Activated CD4-positive, alpha-beta T cell treated with anti-CD3 and anti-CD28 coated beads for 36 hours (primary cell): Measurements from ENCODE around the gene ERICH2. TPM values are rescaled to one million over a fixed set of nuclear protein-coding genes. Genes with fewer than 3 reads are reported as not detected.
A peak's percentile ranks its signal among the peaks of the same experiment; 100 is the strongest.

Experiments used
- ATAC-seq: fragments of 200-7000 bp; cut with Tn5 transposase; one replicate; pipeline ENCODE4 v1.10.0; 2021; ENCODE audit warnings: mild to moderate bottlenecking, moderate library complexity
- CTCF ChIA-PET: fragments of 350-600 bp; sonication (Branson Sonifier 250); formaldehyde crosslinking; loops from one replicate; lab custom pipeline; 2021; ENCODE audit warnings: antibody characterized with exemption; lab: Charles Lee
- POLR2A ChIA-PET: fragments of 350-600 bp; sonication (Branson Sonifier 250); formaldehyde crosslinking; loops from one replicate; lab custom pipeline; 2021; ENCODE audit warnings: antibody characterized with exemption, inconsistent platforms; lab: Charles Lee
- DNase-seq: peaks from one replicate; pipeline ENCODE4 v3.0.0-alpha.2; 2020
- H3K27ac Mint-ChIP-seq: one replicate; pipeline ENCODE4 v1.8.0; 2021; ENCODE audit warnings: mixed read lengths
- H3K27me3 Mint-ChIP-seq: one replicate; pipeline ENCODE4 v1.8.0; 2021; ENCODE audit warnings: mixed read lengths
- H3K36me3 Mint-ChIP-seq: one replicate; pipeline ENCODE4 v1.8.0; 2021; ENCODE audit warnings: low read depth, mixed read lengths
- H3K4me1 Mint-ChIP-seq: one replicate; pipeline ENCODE4 v1.8.0; 2021; ENCODE audit warnings: mixed read lengths
- H3K4me3 Mint-ChIP-seq: one replicate; pipeline ENCODE4 v1.8.0; 2021; ENCODE audit warnings: mild to moderate bottlenecking, moderate library complexity, mixed read lengths
- H3K9me3 Mint-ChIP-seq: one replicate; pipeline ENCODE4 v1.8.0; 2021; ENCODE audit warnings: low read depth, mixed read lengths
- intact Hi-C, 2 experiments: fragments of 100-400 bp; cut with DNase I in 1 of 2; cut with micrococcal nuclease in 1 of 2; formaldehyde crosslinking; loops; one replicate each; pipeline versions ENCODE4 v1.14.2 to v1.15.1; 2022 to 2024; cut with DNase I, micrococcal nuclease
- total RNA-seq, 2 experiments: library from RNA; stranded (reverse); gene quantifications; one replicate each; pipeline ENCODE4 v1.2.3, GENCODE V29; 2021

Gene ERICH2
- total RNA-seq, 2 experiments from 2014 or later, result not detected

- H3K27ac Mint-ChIP-seq, result no peak overlapping the region
- no peak for ATAC-seq
- peaks cover 69% of the 10 kb centered on the region for H3K27me3 Mint-ChIP-seq
- intact Hi-C loops, result loop anchor here in 1 of 2 experiments (5.0 kb wide), 1 partner anchor 48 kb away; no protein-coding TSS in a partner anchor
- ChIA-PET POLR2A (no interaction called here), CTCF (interaction anchor here (0.5 to 2.1 kb wide), 9 partner anchors 8 to 1091 kb away, joined by 3 to 8 read pairs (median 3); partner anchors contain the start of genes GAD1 and KLHL23)
- no peaks in the 10 kb centered on the region for H3K36me3 Mint-ChIP-seq
- H3K9me3 Mint-ChIP-seq, result no peaks in the 10 kb centered on the region
- H3K4me3 Mint-ChIP-seq, result no peak overlapping the region
- H3K4me1 Mint-ChIP-seq, result peaks cover 27% of the 10 kb centered on the region
- no peak for DNase-seq
Measured at GRCh38 chr2:170824526-170825015, 54.4 kb downstream of the ERICH2 start.

- intact Hi-C loops, result no loop called here
- no peak for ATAC-seq
- ChIA-PET POLR2A (no interaction called here), CTCF (interaction anchor here (0.7 kb wide), 1 partner anchor 14 kb away, joined by 3 read pairs; no protein-coding TSS in a partner anchor)
- peaks cover 1% of the 10 kb centered on the region for H3K4me1 Mint-ChIP-seq
- H3K27me3 Mint-ChIP-seq, result peaks cover 58% of the 10 kb centered on the region
- no peaks in the 10 kb centered on the region for H3K36me3 Mint-ChIP-seq
- H3K4me3 Mint-ChIP-seq, result no peak overlapping the region
- DNase-seq, result no peak
- H3K9me3 Mint-ChIP-seq, result no peaks in the 10 kb centered on the region
- H3K27ac Mint-ChIP-seq, result no peak overlapping the region
Measured at GRCh38 chr2:170827841-170828532, 57.8 kb downstream of the ERICH2 start.

DNA sequence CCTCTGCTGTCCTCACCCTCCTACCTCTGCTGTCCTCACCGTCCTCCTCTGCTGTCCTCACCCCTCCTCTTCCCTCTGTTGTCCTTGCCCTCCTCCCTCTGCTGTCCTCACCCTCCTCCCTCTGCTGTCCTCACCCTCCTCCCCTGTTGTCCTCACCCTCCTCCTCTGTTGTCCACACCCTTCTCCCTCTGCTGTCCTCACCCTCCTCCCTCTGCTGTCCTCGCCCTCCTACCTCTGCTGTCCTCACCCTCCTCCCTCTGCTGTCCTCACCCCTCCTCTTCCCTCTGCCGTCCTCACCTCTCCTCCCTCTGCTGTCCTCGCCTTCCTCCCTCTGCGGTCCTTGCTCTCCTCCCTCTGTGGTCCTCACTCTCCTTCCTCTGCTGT lies 58.3 kb downstream of the ERICH2 start:
- H3K27me3 Mint-ChIP-seq, result peaks cover 58% of the 10 kb centered on the region
- H3K27ac Mint-ChIP-seq, result no peak overlapping the region
- H3K9me3 Mint-ChIP-seq, result no peaks in the 10 kb centered on the region
- POLR2A ChIA-PET, result no interaction called here
- no peaks in the 10 kb centered on the region for H3K36me3 Mint-ChIP-seq
- ATAC-seq, result no peak
- H3K4me3 Mint-ChIP-seq, result no peak overlapping the region
- H3K4me1 Mint-ChIP-seq, result peaks cover 1% of the 10 kb centered on the region
- DNase-seq, result no peak
- intact Hi-C loops, result no loop called here
- CTCF ChIA-PET, result no interaction called here

GRCh38 chr2:170829036-170829435 lies 58.9 kb downstream of the ERICH2 start:
- H3K27ac Mint-ChIP-seq, result no peak overlapping the region
- no peaks in the 10 kb centered on the region for H3K4me1 Mint-ChIP-seq
- ChIA-PET POLR2A (no interaction called here), CTCF (no interaction called here)
- ATAC-seq (no peak), DNase-seq (no peak)
- peaks cover 54% of the 10 kb centered on the region for H3K27me3 Mint-ChIP-seq
- no peak overlapping the region for H3K4me3 Mint-ChIP-seq
- H3K36me3 Mint-ChIP-seq, result no peaks in the 10 kb centered on the region
- intact Hi-C loops, result no loop called here
- no peaks in the 10 kb centered on the region for H3K9me3 Mint-ChIP-seq

- ATAC-seq (no peak), DNase-seq (no peak)
- Mint-ChIP-seq H3K4me1 (no peaks in the 10 kb centered on the region), H3K27ac (no peak overlapping the region), H3K4me3 (no peak overlapping the region), H3K9me3 (no peaks in the 10 kb centered on the region), H3K27me3 (peaks cover 44% of the 10 kb centered on the region), H3K36me3 (no peaks in the 10 kb centered on the region)
- POLR2A ChIA-PET, result no interaction called here
- intact Hi-C loops, result no loop called here
- CTCF ChIA-PET, result no interaction called here
Measured at GRCh38 chr2:170830166-170830565, 60.0 kb downstream of the ERICH2 start.

DNA sequence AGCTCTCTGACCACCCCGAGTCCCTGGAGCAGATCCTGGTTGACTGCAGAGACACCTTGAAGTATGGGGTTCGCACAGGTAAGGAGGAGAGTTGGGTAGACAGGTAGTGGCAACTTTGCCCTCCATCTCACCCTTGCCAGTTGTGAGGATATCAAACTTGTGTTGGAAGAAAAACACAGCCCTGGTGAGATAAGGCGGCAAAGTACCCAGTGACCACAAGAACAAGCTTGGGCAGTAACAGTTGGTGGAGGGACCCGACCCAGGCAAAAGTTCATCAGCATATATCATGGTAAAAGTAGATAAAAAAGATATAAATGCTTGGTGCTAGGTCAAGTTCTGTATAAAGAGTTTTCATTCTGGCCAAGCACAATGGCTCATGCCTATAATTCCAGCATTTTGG lies 60.9 kb downstream of the ERICH2 start:
- H3K9me3 Mint-ChIP-seq, result no peaks in the 10 kb centered on the region
- H3K27me3 Mint-ChIP-seq, result peaks cover 39% of the 10 kb centered on the region
- no peak overlapping the region for H3K4me3 Mint-ChIP-seq
- POLR2A ChIA-PET, result interaction anchor here (0.6 kb wide), 1 partner anchor 11 kb away, joined by 3 read pairs; no protein-coding TSS in a partner anchor
- CTCF ChIA-PET, result interaction anchor here (0.7 to 1.2 kb wide), 2 partner anchors 9 to 119 kb away, joined by 3 read pairs; no protein-coding TSS in a partner anchor
- H3K36me3 Mint-ChIP-seq, result no peaks in the 10 kb centered on the region
- no peak overlapping the region for H3K27ac Mint-ChIP-seq
- no peaks in the 10 kb centered on the region for H3K4me1 Mint-ChIP-seq
- ATAC-seq (no peak), DNase-seq (no peak)
- intact Hi-C loops, result no loop called here

DNA sequence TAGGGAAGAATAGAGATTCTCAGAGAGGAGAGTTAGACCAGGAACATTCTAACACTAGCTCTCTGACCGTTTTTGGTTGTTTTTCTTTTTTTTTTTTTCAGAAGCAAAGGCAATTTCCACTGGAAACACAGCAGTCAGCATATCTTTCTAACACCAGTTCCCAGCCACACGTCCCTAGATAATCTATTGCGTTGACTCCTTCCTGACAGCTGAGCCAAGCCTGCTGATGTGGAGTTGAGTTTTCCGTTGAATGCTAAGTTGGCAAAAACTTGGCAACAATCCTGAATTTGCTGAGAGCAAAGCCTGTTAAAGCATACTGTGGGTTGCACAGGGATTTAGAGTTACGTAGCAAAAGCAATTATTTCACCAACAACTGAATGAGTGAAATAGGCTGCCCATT lies 65.8 kb downstream of the ERICH2 start:
- ATAC-seq, result no peak
- no peaks in the 10 kb centered on the region for H3K36me3 Mint-ChIP-seq
- peaks cover 6% of the 10 kb centered on the region for H3K27me3 Mint-ChIP-seq
- intact Hi-C loops, result no loop called here
- no peaks in the 10 kb centered on the region for H3K9me3 Mint-ChIP-seq
- H3K4me1 Mint-ChIP-seq, result no peaks in the 10 kb centered on the region
- ChIA-PET CTCF (interaction anchor here (1.3 to 2.5 kb wide), 2 partner anchors 9 to 14 kb away, joined by 6 to 10 read pairs; no protein-coding TSS in a partner anchor), POLR2A (interaction anchor here (0.7 kb wide), 1 partner anchor 165 kb away, joined by 3 read pairs; no protein-coding TSS in a partner anchor)
- DNase-seq, result no peak
- H3K27ac Mint-ChIP-seq, result no peak overlapping the region
- H3K4me3 Mint-ChIP-seq, result no peak overlapping the region

GRCh38 chr2:170840717-170841210 lies 70.6 kb downstream of the ERICH2 start:
- no peaks in the 10 kb centered on the region for H3K27me3 Mint-ChIP-seq
- no peak overlapping the region for H3K27ac Mint-ChIP-seq
- DNase-seq, result no peak
- ChIA-PET POLR2A (no interaction called here), CTCF (interaction anchor here (0.8 to 1.6 kb wide), 3 partner anchors 17 to 33 kb away, joined by 3 to 5 read pairs (median 4); no protein-coding TSS in a partner anchor)
- no peaks in the 10 kb centered on the region for H3K36me3 Mint-ChIP-seq
- ATAC-seq, result peak; percentile 69
- peaks cover 17% of the 10 kb centered on the region for H3K4me1 Mint-ChIP-seq
- H3K4me3 Mint-ChIP-seq, result no peak overlapping the region
- intact Hi-C loops, result no loop called here
- no peaks in the 10 kb centered on the region for H3K9me3 Mint-ChIP-seq

DNA sequence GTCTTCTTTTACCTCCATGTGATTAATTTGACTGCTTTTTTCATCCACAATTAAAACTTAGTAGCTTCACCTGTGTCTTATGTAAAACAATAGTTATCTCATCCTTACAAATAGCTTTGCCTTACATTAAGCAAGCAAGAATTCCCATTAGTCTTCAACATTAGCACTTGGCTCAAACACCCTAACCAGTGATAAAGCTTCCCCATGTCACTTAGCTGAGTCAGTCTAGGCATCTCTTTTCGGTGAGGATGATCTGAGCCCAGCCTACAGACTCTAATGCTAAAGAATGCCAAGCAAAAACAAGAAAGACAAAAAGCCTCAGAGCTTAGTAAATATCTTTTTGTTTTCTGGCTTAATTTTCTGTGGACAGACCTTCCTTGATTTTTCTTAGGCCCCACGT lies 72.6 kb downstream of the ERICH2 start:
- intact Hi-C loops, result no loop called here
- Mint-ChIP-seq H3K9me3 (no peaks in the 10 kb centered on the region), H3K36me3 (no peaks in the 10 kb centered on the region), H3K4me3 (no peak overlapping the region), H3K4me1 (peaks cover 17% of the 10 kb centered on the region), H3K27me3 (no peaks in the 10 kb centered on the region), H3K27ac (no peak overlapping the region)
- DNase-seq (no peak), ATAC-seq (no peak)
- ChIA-PET CTCF (interaction anchor here (0.5 to 1.2 kb wide), 5 partner anchors 12 to 1363 kb away, joined by 3 to 5 read pairs (median 4); no protein-coding TSS in a partner anchor), POLR2A (interaction anchor here (0.6 kb wide), 1 partner anchor 37 kb away, joined by 3 read pairs; no protein-coding TSS in a partner anchor)

DNA sequence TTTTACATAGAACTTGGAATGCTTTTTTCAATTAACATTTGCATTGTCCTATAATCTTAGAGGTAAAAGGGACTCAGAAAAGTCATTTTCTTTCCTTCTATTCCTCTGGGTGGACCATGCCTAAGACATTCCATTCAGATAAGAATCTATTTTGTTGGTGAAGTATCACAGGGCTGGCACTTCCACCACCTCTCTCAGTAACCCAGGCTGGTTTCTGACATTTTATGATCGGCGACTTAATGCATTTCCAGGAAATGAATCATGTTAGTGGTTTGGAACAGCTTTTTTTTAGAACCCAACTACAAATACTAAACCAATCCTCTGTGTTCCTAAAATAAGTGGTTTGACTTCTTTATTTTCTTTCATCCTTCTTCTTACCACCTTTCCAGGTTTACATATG lies 73.5 kb downstream of the ERICH2 start:
- POLR2A ChIA-PET, result interaction anchor here (0.6 to 0.7 kb wide), 2 partner anchors 8 to 38 kb away, joined by 3 read pairs; no protein-coding TSS in a partner anchor
- ATAC-seq, result peak; percentile 63
- H3K27me3 Mint-ChIP-seq, result no peaks in the 10 kb centered on the region
- peak; percentile 24 for DNase-seq
- intact Hi-C loops, result loop anchor here in 1 of 2 experiments (2.0 kb wide), 1 partner anchor 29 kb away; no protein-coding TSS in a partner anchor
- no peak overlapping the region for H3K27ac Mint-ChIP-seq
- H3K4me3 Mint-ChIP-seq, result no peak overlapping the region
- H3K36me3 Mint-ChIP-seq, result no peaks in the 10 kb centered on the region
- CTCF ChIA-PET, result interaction anchor here (1.2 to 4.2 kb wide), 2 partner anchors 16 to 30 kb away, joined by 3 to 21 read pairs; no protein-coding TSS in a partner anchor
- peaks cover 17% of the 10 kb centered on the region for H3K4me1 Mint-ChIP-seq
- H3K9me3 Mint-ChIP-seq, result no peaks in the 10 kb centered on the region

GRCh38 chr2:170845343-170845742 lies 75.2 kb downstream of the ERICH2 start:
- no peak overlapping the region for H3K4me3 Mint-ChIP-seq
- intact Hi-C loops, result loop anchor here in 1 of 2 experiments (2.0 kb wide), 1 partner anchor 27 kb away; no protein-coding TSS in a partner anchor

More at GRCh38 chr2:170845343-170845742, 75.2 kb downstream of the ERICH2 start:
- H3K4me1 Mint-ChIP-seq, result peaks cover 17% of the 10 kb centered on the region
- no peaks in the 10 kb centered on the region for H3K27me3 Mint-ChIP-seq
- DNase-seq (peak; percentile 62), ATAC-seq (peak; percentile 31)
- H3K27ac Mint-ChIP-seq, result no peak overlapping the region
- no peaks in the 10 kb centered on the region for H3K9me3 Mint-ChIP-seq
- CTCF ChIA-PET, result interaction anchor here (0.6 to 4.2 kb wide), 14 partner anchors 10 to 507 kb away, joined by 3 to 21 read pairs (median 4); partner anchors contain the start of gene GORASP2
- POLR2A ChIA-PET, result interaction anchor here (0.7 kb wide), 1 partner anchor 78 kb away, joined by 3 read pairs; no protein-coding TSS in a partner anchor
- H3K36me3 Mint-ChIP-seq, result no peaks in the 10 kb centered on the region
